OCI-LY3 (cell line): ENCODE measurements around the gene TREH.

Experiments used
- EZH2phosphoT487 ChIP-seq: fragments of 200-600 bp; shearing (Covaris generic); IDR thresholded peaks from 2 replicates; pipeline ENCODE4 v1.6.1; 2018; ENCODE audit warnings: antibody characterized with exemption, mixed run types, low read depth
- TF ChIP-seq, protein P1 (sequence below): fragments of 200-600, 300-600 bp; sonication (generic); IDR thresholded peaks from 2 replicates; pipeline ENCODE4 v1.5.1; 2014; ENCODE audit warnings: antibody characterized with exemption, low read length, low read depth

DNA sequence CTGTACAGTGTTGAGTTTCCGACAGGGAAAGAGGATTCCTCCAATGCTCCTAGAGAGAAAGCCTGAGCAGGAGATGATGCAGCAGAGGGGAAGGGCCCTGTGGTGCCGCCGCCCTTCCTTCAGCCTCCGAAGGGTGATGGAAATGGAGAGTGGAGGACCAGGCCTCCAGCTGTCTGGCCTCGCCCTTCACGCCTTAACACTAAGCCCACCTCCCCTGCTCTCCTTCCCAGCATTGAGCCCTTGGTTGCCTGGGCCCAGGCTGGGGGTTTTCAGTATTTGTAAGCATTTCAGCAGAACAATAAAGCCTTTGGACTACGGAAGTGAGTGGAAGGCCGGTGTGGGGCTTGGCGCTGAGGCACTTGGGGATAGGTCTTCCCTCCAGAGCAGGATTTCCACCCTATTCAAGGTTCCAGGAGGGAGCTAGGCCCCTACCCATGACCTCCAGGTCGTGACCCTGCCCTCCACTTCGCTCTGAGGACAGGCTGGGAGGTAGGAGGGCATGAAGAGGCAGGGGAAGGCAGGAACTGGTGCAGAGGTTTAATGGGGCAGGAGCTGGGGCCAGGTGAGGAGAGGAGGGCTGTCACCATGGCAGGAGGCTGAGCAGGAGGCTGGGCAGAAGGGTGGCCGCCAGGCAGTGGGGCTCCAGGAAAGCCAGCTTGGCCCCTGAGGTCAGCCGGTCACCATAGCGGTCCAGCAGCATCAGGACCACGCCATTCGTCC, 21.6 kb downstream of the TREH start:
- no peak for TF ChIP-seq EZH2phosphoT487
- TF ChIP-seq, protein P1, sequence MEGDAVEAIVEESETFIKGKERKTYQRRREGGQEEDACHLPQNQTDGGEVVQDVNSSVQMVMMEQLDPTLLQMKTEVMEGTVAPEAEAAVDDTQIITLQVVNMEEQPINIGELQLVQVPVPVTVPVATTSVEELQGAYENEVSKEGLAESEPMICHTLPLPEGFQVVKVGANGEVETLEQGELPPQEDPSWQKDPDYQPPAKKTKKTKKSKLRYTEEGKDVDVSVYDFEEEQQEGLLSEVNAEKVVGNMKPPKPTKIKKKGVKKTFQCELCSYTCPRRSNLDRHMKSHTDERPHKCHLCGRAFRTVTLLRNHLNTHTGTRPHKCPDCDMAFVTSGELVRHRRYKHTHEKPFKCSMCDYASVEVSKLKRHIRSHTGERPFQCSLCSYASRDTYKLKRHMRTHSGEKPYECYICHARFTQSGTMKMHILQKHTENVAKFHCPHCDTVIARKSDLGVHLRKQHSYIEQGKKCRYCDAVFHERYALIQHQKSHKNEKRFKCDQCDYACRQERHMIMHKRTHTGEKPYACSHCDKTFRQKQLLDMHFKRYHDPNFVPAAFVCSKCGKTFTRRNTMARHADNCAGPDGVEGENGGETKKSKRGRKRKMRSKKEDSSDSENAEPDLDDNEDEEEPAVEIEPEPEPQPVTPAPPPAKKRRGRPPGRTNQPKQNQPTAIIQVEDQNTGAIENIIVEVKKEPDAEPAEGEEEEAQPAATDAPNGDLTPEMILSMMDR: no peak
